Adrenal gland (tissue), 5 donors: ENCODE measurements around the gene NPIPA5.

ENCODE experiments used
- POLR2A ChIP-seq, 2 donors: fragments of 450-650 bp; IDR thresholded peaks; one replicate each; pipeline ENCODE4 v1.6.1; 2017; ENCODE audit warnings: antibody characterized with exemption in 2 of 2, mild to moderate bottlenecking in 2 of 2, moderate library complexity in 1 of 2
- TF ChIP-seq, protein P1 (sequence below), 6 experiments: fragments of 450-650 bp in 4 of 6; fragments of 200-600 bp in 2 of 6; sonication (generic) in 1 of 6; IDR thresholded peaks; 1 replicate in 5 of 6; 2 replicates in 1 of 6; pipeline versions ENCODE4 v1.5.1 to v1.8.0; 2016 to 2021; ENCODE audit warnings: antibody characterized with exemption in 6 of 6, mild to moderate bottlenecking in 2 of 6, moderate library complexity in 1 of 6
- donor health status: DM: no; HTN: no; CAD: no.

DNA sequence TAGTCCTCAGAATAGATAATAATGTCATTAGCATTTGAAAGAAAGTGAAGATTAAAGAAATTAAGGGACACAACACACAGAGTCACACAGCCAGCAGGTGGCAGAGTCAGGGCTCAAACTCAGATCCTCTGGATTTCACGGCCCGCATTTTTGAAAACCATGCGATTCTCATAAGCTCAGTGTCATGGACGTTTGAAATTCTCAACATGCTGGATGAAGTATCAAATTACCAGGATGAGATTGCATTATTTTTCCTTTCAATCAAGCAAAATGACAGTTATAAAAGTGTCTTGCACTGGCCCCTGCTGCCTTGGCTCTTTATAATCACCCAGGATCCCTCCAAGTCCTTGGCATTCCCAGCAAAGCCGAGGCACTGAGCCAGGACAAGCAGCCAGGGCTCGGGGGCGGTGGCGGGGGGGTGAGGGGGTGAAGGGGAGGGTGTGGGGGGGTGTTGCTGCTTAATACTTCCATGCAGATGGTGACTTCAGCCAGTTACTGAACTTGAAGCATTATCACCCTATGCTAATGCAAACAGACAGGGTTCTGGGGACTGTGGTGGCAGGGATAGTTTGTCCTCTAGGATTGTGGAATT is 49.6 kb upstream of the NPIPA5 start:
- TF ChIP-seq, protein P1, sequence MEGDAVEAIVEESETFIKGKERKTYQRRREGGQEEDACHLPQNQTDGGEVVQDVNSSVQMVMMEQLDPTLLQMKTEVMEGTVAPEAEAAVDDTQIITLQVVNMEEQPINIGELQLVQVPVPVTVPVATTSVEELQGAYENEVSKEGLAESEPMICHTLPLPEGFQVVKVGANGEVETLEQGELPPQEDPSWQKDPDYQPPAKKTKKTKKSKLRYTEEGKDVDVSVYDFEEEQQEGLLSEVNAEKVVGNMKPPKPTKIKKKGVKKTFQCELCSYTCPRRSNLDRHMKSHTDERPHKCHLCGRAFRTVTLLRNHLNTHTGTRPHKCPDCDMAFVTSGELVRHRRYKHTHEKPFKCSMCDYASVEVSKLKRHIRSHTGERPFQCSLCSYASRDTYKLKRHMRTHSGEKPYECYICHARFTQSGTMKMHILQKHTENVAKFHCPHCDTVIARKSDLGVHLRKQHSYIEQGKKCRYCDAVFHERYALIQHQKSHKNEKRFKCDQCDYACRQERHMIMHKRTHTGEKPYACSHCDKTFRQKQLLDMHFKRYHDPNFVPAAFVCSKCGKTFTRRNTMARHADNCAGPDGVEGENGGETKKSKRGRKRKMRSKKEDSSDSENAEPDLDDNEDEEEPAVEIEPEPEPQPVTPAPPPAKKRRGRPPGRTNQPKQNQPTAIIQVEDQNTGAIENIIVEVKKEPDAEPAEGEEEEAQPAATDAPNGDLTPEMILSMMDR (IDR thresholded peaks at IDR 0.05), result peak; percentile 42 to 82 (median 70)
- no peak for TF ChIP-seq POLR2A (IDR thresholded peaks at IDR 0.05)
